PC-9 (cell line): ENCODE measurements around the gene THAP8.

Source experiments
- EZH2 ChIP-seq: fragments of 200-600 bp; sonication (generic); IDR thresholded peaks from 2 replicates; pipeline ENCODE4 v1.8.0; 2017; ENCODE audit warnings: antibody characterized with exemption, low read depth
- TF ChIP-seq, protein P1 (sequence below): fragments of 200-600 bp; sonication (generic); conservative IDR thresholded peaks from 2 replicates; pipeline ENCODE4 v1.6.1; 2017; ENCODE audit warnings: mixed run types, antibody characterized with exemption, mild to moderate bottlenecking, moderate library complexity

- TF ChIP-seq, protein P1, sequence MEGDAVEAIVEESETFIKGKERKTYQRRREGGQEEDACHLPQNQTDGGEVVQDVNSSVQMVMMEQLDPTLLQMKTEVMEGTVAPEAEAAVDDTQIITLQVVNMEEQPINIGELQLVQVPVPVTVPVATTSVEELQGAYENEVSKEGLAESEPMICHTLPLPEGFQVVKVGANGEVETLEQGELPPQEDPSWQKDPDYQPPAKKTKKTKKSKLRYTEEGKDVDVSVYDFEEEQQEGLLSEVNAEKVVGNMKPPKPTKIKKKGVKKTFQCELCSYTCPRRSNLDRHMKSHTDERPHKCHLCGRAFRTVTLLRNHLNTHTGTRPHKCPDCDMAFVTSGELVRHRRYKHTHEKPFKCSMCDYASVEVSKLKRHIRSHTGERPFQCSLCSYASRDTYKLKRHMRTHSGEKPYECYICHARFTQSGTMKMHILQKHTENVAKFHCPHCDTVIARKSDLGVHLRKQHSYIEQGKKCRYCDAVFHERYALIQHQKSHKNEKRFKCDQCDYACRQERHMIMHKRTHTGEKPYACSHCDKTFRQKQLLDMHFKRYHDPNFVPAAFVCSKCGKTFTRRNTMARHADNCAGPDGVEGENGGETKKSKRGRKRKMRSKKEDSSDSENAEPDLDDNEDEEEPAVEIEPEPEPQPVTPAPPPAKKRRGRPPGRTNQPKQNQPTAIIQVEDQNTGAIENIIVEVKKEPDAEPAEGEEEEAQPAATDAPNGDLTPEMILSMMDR: no peak
- TF ChIP-seq EZH2: no peak
Observed at GRCh38 chr19:36019061-36019670, 34.9 kb downstream of the THAP8 start.
